GM19043 (cell line): Measurements from ENCODE around the gene PSMC3IP.
"Not testable (repeated sequence)": the region's sequence is repeated elsewhere in the genome, so short reads cannot be mapped to it uniquely, and the experiment has no call there.

Source experiments
- ATAC-seq: cut with Tn5 transposase; IDR thresholded peaks from one replicate; pipeline ENCODE4 v1.9.1; 2021; ENCODE audit warnings: low read depth; ENCODE audit not compliant: unreplicated experiment

PSMC3IP gene

GRCh38 chr17:42577532-42578281 is at the start of gene PSMC3IP:
Gene PSMC3IP, minus strand, starts transcription at chr17:42577729. Its CDS starts 43 bp downstream, at chr17:42577686.
- ATAC-seq, result peak; percentile 76

- no peak for ATAC-seq
Observed at GRCh38 chr17:42623732-42624596, 46.4 kb upstream of the PSMC3IP start.

- ATAC-seq, result no peak
Observed at GRCh38 chr17:42623271-42623670, 45.7 kb upstream of the PSMC3IP start.

GRCh38 chr17:42621987-42622386 is 44.5 kb upstream of the PSMC3IP start:
- ATAC-seq, result not testable (repeated sequence)

- ATAC-seq, result peak; percentile 68
Observed at GRCh38 chr17:42618442-42619150, 41.1 kb upstream of the PSMC3IP start.

GRCh38 chr17:42617956-42618431 is 40.5 kb upstream of the PSMC3IP start:
- ATAC-seq, result no peak

GRCh38 chr17:42613699-42614295 is 36.3 kb upstream of the PSMC3IP start:
- no peak for ATAC-seq

- ATAC-seq, result no peak
Observed at GRCh38 chr17:42612013-42612412, 34.5 kb upstream of the PSMC3IP start.

- not testable (repeated sequence) for ATAC-seq
Observed at GRCh38 chr17:42609814-42610801, 32.6 kb upstream of the PSMC3IP start.

- peak; percentile 84 for ATAC-seq
Observed at GRCh38 chr17:42609182-42609813, 31.8 kb upstream of the PSMC3IP start, which contains the start of the genes RETREG3 and TUBG1. Gene RETREG3, minus strand, starts transcription at chr17:42609374. Its CDS starts 50 bp downstream, at chr17:42609324. Gene TUBG1, plus strand, starts transcription at chr17:42609683. Its CDS starts 55 bp downstream, at chr17:42609738.

GRCh38 chr17:42608305-42609181 is 31.0 kb upstream of the PSMC3IP start:
- ATAC-seq, result peak; percentile 8

- ATAC-seq, result no peak
Observed at GRCh38 chr17:42607769-42608168, 30.2 kb upstream of the PSMC3IP start.

- no peak for ATAC-seq
Observed at GRCh38 chr17:42603318-42603717, 25.8 kb upstream of the PSMC3IP start.

- no peak for ATAC-seq
Observed at GRCh38 chr17:42598905-42599304, 21.4 kb upstream of the PSMC3IP start.

- ATAC-seq, result no peak
Observed at GRCh38 chr17:42596386-42596785, 18.9 kb upstream of the PSMC3IP start.

- ATAC-seq, result no peak
Observed at GRCh38 chr17:42591411-42591810, 13.9 kb upstream of the PSMC3IP start.

GRCh38 chr17:42590886-42591285 is 13.4 kb upstream of the PSMC3IP start:
- no peak for ATAC-seq
